Measurements from ENCODE around the gene TGFB1I1. TPM values are rescaled to one million over a fixed set of nuclear protein-coding genes. Genes with fewer than 3 reads are reported as not detected.

TGFB1I1 gene
- total and polyA plus RNA-seq, 2 of the 13 experiments (the other 11 are each of a cell fraction or from before 2014, with no cell fraction given): 0.80 to 2.9 TPM

- TF ChIP-seq POLR2G (IDR thresholded peaks at IDR 0.05; ENCODE audit: low read depth, low read length) (peak; percentile 66), DRAP1 (CRISPR knock-in tag; IDR thresholded peaks at IDR 0.05) (peak; percentile 70; the same call in 1 of the 2 replicates), YEATS2 (CRISPR knock-in tag; IDR thresholded peaks at IDR 0.05; ENCODE audit: borderline replicate concordance) (no peak), SNRNP70 (IDR thresholded peaks at IDR 0.05; ENCODE audit: low read depth, low read length) (no peak), ZNF274 (CRISPR knock-in tag; IDR thresholded peaks at IDR 0.05) (peak; percentile 73), MAX (IDR thresholded peaks at IDR 0.05) (peak; percentile 87), PBX3 (CRISPR knock-in tag; IDR thresholded peaks at IDR 0.05; ENCODE audit: borderline replicate concordance) (no peak), MIER3 (CRISPR knock-in tag; IDR thresholded peaks at IDR 0.05; ENCODE audit: borderline replicate concordance) (0 out of 2 replicates have a peak, but pooled peaks have one; percentile 15), ZNF33B (CRISPR knock-in tag; IDR thresholded peaks at IDR 0.05) (no peak), GABPB1 (CRISPR knock-in tag; IDR thresholded peaks at IDR 0.05) (peak; percentile 80), ELF3 (CRISPR knock-in tag; IDR thresholded peaks at IDR 0.05) (peak; percentile 84), THAP9 (CRISPR knock-in tag; IDR thresholded peaks at IDR 0.05; ENCODE audit: borderline replicate concordance) (peak; percentile 70; the same call in 1 of the 2 replicates), ZNF430 (CRISPR knock-in tag; IDR thresholded peaks at IDR 0.05) (peak; percentile 36; the same call in 1 of the 2 replicates), PHF8 (CRISPR knock-in tag; IDR thresholded peaks at IDR 0.05) (peak; percentile 68), ZNF597 (CRISPR knock-in tag; IDR thresholded peaks at IDR 0.05) (no peak), ZNF883 (CRISPR knock-in tag; IDR thresholded peaks at IDR 0.05; ENCODE audit: not compliant biosample characterization) (peak; percentile 8), HHEX (CRISPR knock-in tag; IDR thresholded peaks at IDR 0.05) (no peak), ZNF12 (CRISPR knock-in tag; IDR thresholded peaks at IDR 0.05) (no peak), NONO (IDR thresholded peaks at IDR 0.05) (no peak), NONO (CRISPR knock-in tag; conservative IDR thresholded peaks at IDR 0.05) (peak; percentile 65), TAF15 (IDR thresholded peaks at IDR 0.05; ENCODE audit: low read depth, low read length, poor library complexity, severe bottlenecking) (no peak), ZSCAN31 (CRISPR knock-in tag; IDR thresholded peaks at IDR 0.05; ENCODE audit: low read depth) (0 out of 2 replicates have a peak, but pooled peaks have one; percentile 32), ZKSCAN8 (CRISPR knock-in tag; IDR thresholded peaks at IDR 0.05; ENCODE audit: borderline replicate concordance) (no peak), SIN3B (IDR thresholded peaks at IDR 0.05; ENCODE audit: low read length) (no peak), AHR (CRISPR knock-in tag; IDR thresholded peaks at IDR 0.05) (peak; percentile 80; the same call in 1 of the 2 replicates), CREB1 (IDR thresholded peaks at IDR 0.05) (no peak), CREB1 (CRISPR knock-in tag; IDR thresholded peaks at IDR 0.05) (no peak)
Measured at GRCh38 chr16:31484491-31485171, 12.7 kb downstream of the TGFB1I1 start (continued).
